Stimulated activated CD4-positive, alpha-beta T cell treated with anti-CD3 and anti-CD28 coated beads, Interleukin-1b, Interleukin-23, amount 100 ng/mL, for 48 hours (primary cell): Measurements from ENCODE around the gene CRYBB1.

ENCODE experiments used
- DNase-seq: peaks from one replicate; pipeline ENCODE4 v3.0.0-alpha.2; 2020

The CRYBB1 gene

GRCh38 chr22:26602127-26602526, 15.7 kb downstream of the CRYBB1 start:
- DNase-seq, result no peak

- no peak for DNase-seq
Measured at GRCh38 chr22:26601726-26602125, 16.1 kb downstream of the CRYBB1 start.

GRCh38 chr22:26599505-26599904, 18.3 kb downstream of the CRYBB1 start:
- no peak for DNase-seq

- DNase-seq, result no peak
Measured at GRCh38 chr22:26597480-26597879, 20.3 kb downstream of the CRYBB1 start.

- no peak for DNase-seq
Measured at GRCh38 chr22:26597026-26597425, 20.8 kb downstream of the CRYBB1 start.

- DNase-seq, result no peak
Measured at GRCh38 chr22:26593763-26594162, 24.1 kb downstream of the CRYBB1 start.

- DNase-seq, result peak; percentile 25
Measured at GRCh38 chr22:26592421-26592891, 25.4 kb downstream of the CRYBB1 start.

GRCh38 chr22:26589845-26590736, 27.7 kb downstream of the CRYBB1 start, which contains the start of gene TPST2:
TSS of gene TPST2 (minus strand) at chr22:26590132. CDS start at chr22:26541630, 48,502 bp downstream.
- peak; percentile 69 for DNase-seq

- peak; percentile 23 for DNase-seq
Measured at GRCh38 chr22:26589367-26589844, 28.4 kb downstream of the CRYBB1 start.

GRCh38 chr22:26588729-26589366, 29.0 kb downstream of the CRYBB1 start:
- no peak for DNase-seq

GRCh38 chr22:26587991-26588613, 29.7 kb downstream of the CRYBB1 start:
- no peak for DNase-seq

- DNase-seq, result no peak
Measured at GRCh38 chr22:26586556-26587325, 31.1 kb downstream of the CRYBB1 start.

- DNase-seq, result no peak
Measured at GRCh38 chr22:26585104-26585790, 32.6 kb downstream of the CRYBB1 start.

- DNase-seq, result no peak
Measured at GRCh38 chr22:26584010-26584409, 33.8 kb downstream of the CRYBB1 start.

- DNase-seq, result no peak
Measured at GRCh38 chr22:26581633-26582168, 36.1 kb downstream of the CRYBB1 start.

GRCh38 chr22:26581026-26581425, 36.8 kb downstream of the CRYBB1 start:
- no peak for DNase-seq

GRCh38 chr22:26580240-26580962, 37.4 kb downstream of the CRYBB1 start:
- no peak for DNase-seq

GRCh38 chr22:26579331-26579886, 38.4 kb downstream of the CRYBB1 start:
- DNase-seq, result peak; percentile 49

GRCh38 chr22:26577081-26577480, 40.7 kb downstream of the CRYBB1 start:
- no peak for DNase-seq

GRCh38 chr22:26576026-26576680, 41.7 kb downstream of the CRYBB1 start:
- no peak for DNase-seq
